NCI-H1048 (cell line): ENCODE results near the gene POLR1G.
"Not testable (repeated sequence)": the region's sequence is repeated elsewhere in the genome, so short reads cannot be mapped to it uniquely, and the experiment has no call there.

Source experiments
- DNase-seq: peaks from one replicate; lab custom pipeline; 2025; lab: John Stamatoyannopoulos, UW

The POLR1G gene

DNA sequence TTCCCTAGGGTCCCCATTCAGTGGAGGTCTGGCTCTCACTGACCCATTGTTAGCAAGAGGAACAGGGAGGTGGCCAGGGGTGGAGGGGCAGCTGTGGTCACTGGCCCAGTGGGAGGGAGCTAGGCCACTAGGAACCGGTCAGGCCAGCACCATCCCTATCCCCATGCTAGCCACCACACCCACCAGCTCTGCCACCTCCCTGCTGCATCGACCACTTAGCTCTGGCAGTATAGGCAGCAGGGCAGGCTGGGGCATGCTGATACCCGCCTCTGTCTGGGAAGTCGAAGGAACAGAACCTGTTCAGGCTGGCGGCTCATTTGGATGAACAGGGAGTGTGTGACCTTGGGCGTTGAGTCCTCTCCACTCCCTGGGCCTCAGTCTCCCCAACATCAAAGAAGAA is 6.3 kb upstream of the POLR1G start:
- DNase-seq: no peak

DNA sequence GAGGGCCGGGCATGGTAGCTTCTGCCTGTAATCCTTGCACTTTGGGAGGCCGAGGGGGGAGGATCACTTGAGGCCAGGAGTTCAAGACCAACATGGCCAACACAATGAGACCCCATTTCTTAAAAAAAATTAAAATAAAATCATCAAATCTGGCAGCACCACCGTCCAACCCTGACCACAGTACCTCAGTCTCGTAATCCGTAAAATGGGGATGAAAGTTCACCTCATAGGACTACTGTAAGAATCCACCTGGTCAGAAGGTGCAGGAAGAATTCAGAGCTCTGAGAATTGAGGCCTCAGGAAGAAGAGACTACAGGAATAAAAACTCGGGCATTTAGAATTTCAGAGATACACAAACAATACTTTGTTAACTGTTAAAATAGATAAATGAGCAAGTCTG is 4.6 kb upstream of the POLR1G start:
- DNase-seq: no peak

- no peak for DNase-seq
Measured at GRCh38 chr19:45402298-45403061, 4.0 kb upstream of the POLR1G start.

DNA sequence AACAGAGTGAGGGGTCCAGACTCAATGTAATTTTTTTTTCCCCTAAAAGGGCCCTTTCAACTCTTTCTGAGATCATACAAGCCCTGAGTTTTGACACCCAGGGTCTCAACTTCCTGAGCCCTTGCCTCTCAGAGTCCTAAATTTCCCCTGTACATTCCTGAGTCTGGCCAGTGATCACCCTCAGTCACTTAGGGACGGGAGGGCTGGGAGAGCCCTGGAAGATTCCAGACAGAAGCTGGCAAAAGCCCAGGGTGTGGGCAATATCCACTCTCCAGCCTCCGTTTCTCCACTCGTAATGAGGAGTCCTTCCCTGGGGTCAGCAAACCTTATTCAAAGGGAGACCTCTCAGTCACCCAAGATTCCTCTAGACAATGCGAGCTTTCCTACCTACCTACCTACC is 3.2 kb upstream of the POLR1G start:
- no peak for DNase-seq

- no peak for DNase-seq
Measured at GRCh38 chr19:45403781-45404556, 2.5 kb upstream of the POLR1G start.

- DNase-seq: peak; percentile 72
Measured at GRCh38 chr19:45404557-45405434, 1.6 kb upstream of the POLR1G start, which contains the start of gene PPP1R13L. Gene PPP1R13L (minus strand): TSS chr19:45405069. CDS start chr19:45398318, 6,751 bp downstream.

GRCh38 chr19:45405435-45406225 is 814 bp upstream of the POLR1G start:
- DNase-seq: peak; percentile 49

DNA sequence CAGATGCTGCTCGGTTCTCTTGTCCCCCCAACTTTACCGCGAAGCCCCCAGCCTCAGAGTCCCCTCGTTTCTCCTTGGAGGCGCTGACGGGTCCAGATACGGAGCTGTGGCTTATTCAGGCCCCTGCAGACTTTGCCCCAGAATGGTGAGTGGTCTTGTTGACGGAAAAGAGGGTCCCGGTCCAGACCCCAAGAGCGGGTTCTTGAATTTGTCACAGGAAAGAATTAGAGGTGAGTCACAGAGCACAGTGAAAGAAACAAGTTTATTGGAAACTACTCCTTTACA is 589 bp downstream of the POLR1G start:
- no peak for DNase-seq

- DNase-seq: not testable (repeated sequence)
Measured at GRCh38 chr19:45407585-45407984, 1.1 kb downstream of the POLR1G start.

DNA sequence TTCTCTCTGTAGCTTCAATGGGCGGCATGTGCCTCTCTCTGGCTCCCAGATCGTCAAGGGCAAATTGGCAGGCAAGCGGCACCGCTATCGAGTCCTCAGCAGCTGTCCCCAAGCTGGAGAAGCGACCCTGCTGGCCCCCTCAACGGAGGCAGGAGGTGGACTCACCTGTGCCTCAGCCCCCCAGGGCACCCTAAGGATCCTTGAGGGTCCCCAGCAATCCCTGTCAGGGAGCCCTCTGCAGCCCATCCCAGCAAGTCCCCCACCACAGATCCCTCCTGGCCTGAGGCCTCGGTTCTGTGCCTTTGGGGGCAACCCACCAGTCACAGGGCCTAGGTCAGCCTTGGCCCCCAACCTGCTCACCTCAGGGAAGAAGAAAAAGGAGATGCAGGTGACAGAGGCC is 1.7 kb downstream of the POLR1G start:
- DNase-seq: no peak

DNA sequence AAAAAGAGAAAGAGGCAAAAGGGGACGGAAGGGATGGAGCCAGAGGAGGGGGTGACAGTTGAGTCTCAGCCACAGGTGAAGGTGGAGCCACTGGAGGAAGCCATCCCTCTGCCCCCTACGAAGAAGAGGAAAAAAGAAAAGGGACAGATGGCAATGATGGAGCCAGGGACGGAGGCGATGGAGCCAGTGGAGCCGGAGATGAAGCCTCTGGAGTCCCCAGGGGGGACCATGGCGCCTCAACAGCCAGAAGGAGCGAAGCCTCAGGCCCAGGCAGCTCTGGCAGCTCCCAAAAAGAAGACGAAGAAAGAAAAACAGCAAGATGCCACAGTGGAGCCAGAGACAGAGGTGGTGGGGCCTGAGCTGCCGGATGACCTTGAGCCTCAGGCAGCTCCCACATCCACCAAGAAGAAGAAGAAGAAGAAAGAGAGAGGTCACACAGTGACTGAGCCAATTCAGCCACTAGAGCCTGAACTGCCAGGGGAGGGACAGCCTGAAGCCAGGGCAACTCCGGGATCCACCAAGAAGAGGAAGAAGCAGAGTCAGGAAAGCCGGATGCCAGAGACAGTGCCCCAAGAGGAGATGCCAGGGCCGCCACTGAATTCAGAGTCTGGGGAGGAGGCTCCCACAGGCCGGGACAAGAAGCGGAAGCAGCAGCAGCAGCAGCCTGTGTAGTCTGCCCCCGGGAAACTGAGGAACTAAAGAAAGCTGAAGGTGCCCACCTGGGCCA is 2.5 kb downstream of the POLR1G start:
- no peak for DNase-seq

- no peak for DNase-seq
Measured at GRCh38 chr19:45409557-45409920, 3.1 kb downstream of the POLR1G start.

- DNase-seq: not testable (repeated sequence)
Measured at GRCh38 chr19:45410330-45410729, 3.9 kb downstream of the POLR1G start.

GRCh38 chr19:45413497-45413896 is 7.1 kb downstream of the POLR1G start:
- no peak for DNase-seq

DNA sequence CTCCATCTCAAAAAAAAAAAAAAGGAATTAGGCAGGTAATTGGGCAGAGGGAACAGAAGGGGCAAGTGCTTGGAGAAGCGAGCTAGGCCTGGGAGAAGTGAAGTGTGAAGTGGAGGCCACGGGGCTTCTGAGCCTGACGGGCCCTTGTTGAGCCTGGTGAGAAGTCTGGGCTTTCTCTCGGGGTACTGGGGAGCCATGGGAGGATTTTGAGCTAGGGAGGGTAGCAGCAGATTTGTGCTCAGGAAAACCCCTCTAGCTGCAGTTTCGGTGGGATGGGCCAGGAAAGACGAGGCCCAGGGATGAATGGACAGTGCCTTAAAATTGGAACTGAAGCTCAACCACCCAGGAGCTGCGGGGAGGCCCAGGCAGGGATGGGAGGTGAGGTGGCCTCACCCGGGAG is 8.0 kb downstream of the POLR1G start:
- DNase-seq: no peak

DNA sequence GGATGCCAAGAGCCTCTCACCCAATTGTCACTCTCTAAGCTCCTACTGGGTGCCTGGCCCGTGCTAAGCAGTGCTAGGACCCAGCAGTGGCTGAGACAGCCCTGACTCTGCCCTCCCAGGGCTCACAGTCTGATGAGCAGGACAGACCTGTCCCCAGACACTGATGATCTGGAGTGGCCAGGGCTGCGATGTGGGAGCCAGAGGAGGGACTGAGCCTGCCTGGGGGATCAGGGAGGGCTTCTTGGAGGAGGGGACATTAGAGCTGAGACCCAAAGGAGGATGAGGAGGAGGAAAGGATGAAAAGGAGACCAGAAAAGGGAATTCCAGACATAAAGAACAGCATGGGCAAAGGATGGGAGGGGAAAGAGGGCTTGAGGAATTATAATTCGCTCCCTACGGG is 10.7 kb downstream of the POLR1G start:
- no peak for DNase-seq

DNA sequence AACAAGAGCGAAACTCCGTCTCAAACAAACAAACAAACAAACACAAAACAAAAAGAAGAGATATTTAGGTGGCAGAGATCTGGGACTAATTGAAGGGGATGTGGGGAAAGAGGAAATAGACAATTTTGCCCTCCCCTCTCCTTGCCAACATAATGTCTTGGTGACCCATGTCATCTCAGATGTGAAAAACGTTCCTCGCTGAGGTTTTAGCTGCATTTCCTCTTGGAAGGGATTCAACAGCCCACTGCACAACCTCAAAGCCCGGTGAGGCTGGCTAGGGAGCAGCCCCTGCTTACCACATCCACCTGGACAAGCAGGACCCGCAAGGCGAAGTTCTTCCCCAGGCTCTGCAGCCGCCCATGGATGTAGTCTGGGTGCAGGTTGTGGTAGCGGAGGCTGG is 12.4 kb downstream of the POLR1G start:
- DNase-seq: no peak

- no peak for DNase-seq
Measured at GRCh38 chr19:45419396-45419795, 13.0 kb downstream of the POLR1G start.

- DNase-seq: no peak
Measured at GRCh38 chr19:45419895-45420294, 13.5 kb downstream of the POLR1G start.

GRCh38 chr19:45420356-45420755 is 13.9 kb downstream of the POLR1G start:
- no peak for DNase-seq

- no peak for DNase-seq
Measured at GRCh38 chr19:45420871-45421270, 14.4 kb downstream of the POLR1G start.
